ENCODE measurements around the gene MYO1C. TPM values are rescaled to one million over a fixed set of nuclear protein-coding genes. Genes with fewer than 3 reads are reported as not detected.

MYO1C gene
- total RNA-seq, 1 experiment from 2014 or later: 171 TPM

- TF ChIP-seq CTCF (IDR thresholded peaks at IDR 0.05; ENCODE audit: insufficient read depth in 1 of 2, low read depth in 1 of 2, low read length in 1 of 2, severe bottlenecking in 1 of 2, unreplicated experiment in 1 of 2): no peak
- ChIA-PET CTCF (interaction anchor here (0.6 kb wide), 1 partner anchor 46 kb away, joined by 7 read pairs; no protein-coding TSS in a partner anchor), POLR2A (interaction anchor here (0.5 kb wide), 1 partner anchor 68 kb away, joined by 4 read pairs; no protein-coding TSS in a partner anchor)
- Histone ChIP-seq H3K9me3 (peaks cover 2% of the 10 kb centered on the region; the same call in 1 of the 2 replicates), H3K36me3 (ENCODE audit: control insufficient read depth, insufficient read depth, low read length) (peaks cover 5% of the 10 kb centered on the region), H3K27me3 (replicated peaks; ENCODE audit: control insufficient read depth, insufficient read depth, low read length) (no peaks in the 10 kb centered on the region), H3K4me3 (ENCODE audit: low read depth, low read length) (no peak overlapping the region), H3K4me1 (peaks cover 18% of the 10 kb centered on the region)
- DNase-seq: no peak
- Mint-ChIP-seq H3K36me3 (ENCODE audit: insufficient read depth, unreplicated experiment) (peaks cover 82% of the 10 kb centered on the region), H3K4me3 (ENCODE audit: unreplicated experiment) (no peak overlapping the region), H3K9me3 (ENCODE audit: unreplicated experiment) (no peaks in the 10 kb centered on the region), H3K27ac (ENCODE audit: unreplicated experiment) (no peak overlapping the region), H3K4me1 (ENCODE audit: low read depth, unreplicated experiment) (peaks cover 19% of the 10 kb centered on the region), H3K27me3 (ENCODE audit: insufficient read depth, unreplicated experiment) (no peaks in the 10 kb centered on the region)
- BruUV-seq (replicated peaks): no TSS peak
- intact Hi-C loops (cut with micrococcal nuclease; ENCODE audit: unreplicated experiment): no loop called here
Measured at GRCh38 chr17:1471911-1472821, 20.3 kb downstream of the MYO1C start.

- no peak for DNase-seq
- H3K36me3 Mint-ChIP-seq (ENCODE audit: insufficient read depth, unreplicated experiment): peaks cover 82% of the 10 kb centered on the region
- no TSS peak for BruUV-seq (replicated peaks)
Measured at GRCh38 chr17:1471490-1471889, 21.0 kb downstream of the MYO1C start.

More at GRCh38 chr17:1471490-1471889, 21.0 kb downstream of the MYO1C start:
- ChIA-PET CTCF (interaction anchor here (0.6 kb wide), 1 partner anchor 45 kb away, joined by 7 read pairs; no protein-coding TSS in a partner anchor), POLR2A (interaction anchor here (0.5 kb wide), 1 partner anchor 67 kb away, joined by 4 read pairs; no protein-coding TSS in a partner anchor)
- Mint-ChIP-seq H3K27ac (ENCODE audit: unreplicated experiment) (no peak overlapping the region), H3K27me3 (ENCODE audit: insufficient read depth, unreplicated experiment) (no peaks in the 10 kb centered on the region), H3K4me3 (ENCODE audit: unreplicated experiment) (no peak overlapping the region), H3K9me3 (ENCODE audit: unreplicated experiment) (no peaks in the 10 kb centered on the region), H3K4me1 (ENCODE audit: low read depth, unreplicated experiment) (peaks cover 19% of the 10 kb centered on the region)
- no peak for TF ChIP-seq CTCF (IDR thresholded peaks at IDR 0.05; ENCODE audit: insufficient read depth in 1 of 2, low read depth in 1 of 2, low read length in 1 of 2, severe bottlenecking in 1 of 2, unreplicated experiment in 1 of 2)
- H3K9me3 ChIP-seq: peaks cover 2% of the 10 kb centered on the region; the same call in 1 of the 2 replicates
- no peaks in the 10 kb centered on the region for H3K27me3 ChIP-seq (replicated peaks; ENCODE audit: control insufficient read depth, insufficient read depth, low read length)
- H3K4me3 ChIP-seq (ENCODE audit: low read depth, low read length): no peak overlapping the region
- peaks cover 18% of the 10 kb centered on the region for H3K4me1 ChIP-seq
- intact Hi-C loops (cut with micrococcal nuclease; ENCODE audit: unreplicated experiment): no loop called here
- H3K36me3 ChIP-seq (ENCODE audit: control insufficient read depth, insufficient read depth, low read length): peaks cover 6% of the 10 kb centered on the region
